Fibroblast of peridontal ligament (primary cell): ENCODE data around the gene TEKT5.
"Not testable (repeated sequence)": the region's sequence is repeated elsewhere in the genome, so short reads cannot be mapped to it uniquely, and the experiment has no call there.

Experiments
- DNase-seq: peaks from one replicate; pipeline ENCODE4 v3.0.0-alpha.2; 2010; ENCODE audit errors: extremely low read depth

TEKT5 gene

GRCh38 chr16:10685709-10686108, 9.0 kb downstream of the TEKT5 start:
- DNase-seq = no peak

GRCh38 chr16:10684511-10685151, 10.1 kb downstream of the TEKT5 start:
- no peak for DNase-seq

- DNase-seq = no peak
Measured at GRCh38 chr16:10683170-10683569, 11.6 kb downstream of the TEKT5 start.

- no peak for DNase-seq
Measured at GRCh38 chr16:10682604-10683003, 12.1 kb downstream of the TEKT5 start.

GRCh38 chr16:10681310-10682308, 13.1 kb downstream of the TEKT5 start:
- no peak for DNase-seq

GRCh38 chr16:10679921-10680320, 14.8 kb downstream of the TEKT5 start:
- DNase-seq = no peak

GRCh38 chr16:10679441-10679840, 15.3 kb downstream of the TEKT5 start:
- DNase-seq = not testable (repeated sequence)

- DNase-seq = no peak
Measured at GRCh38 chr16:10678655-10679054, 16.1 kb downstream of the TEKT5 start.

- DNase-seq = no peak
Measured at GRCh38 chr16:10676284-10676683, 18.4 kb downstream of the TEKT5 start.

- no peak for DNase-seq
Measured at GRCh38 chr16:10675861-10676260, 18.9 kb downstream of the TEKT5 start.

- DNase-seq = no peak
Measured at GRCh38 chr16:10675216-10675615, 19.5 kb downstream of the TEKT5 start.

- DNase-seq = no peak
Measured at GRCh38 chr16:10671729-10672128, 23.0 kb downstream of the TEKT5 start.

GRCh38 chr16:10669791-10670190, 24.9 kb downstream of the TEKT5 start:
- DNase-seq = no peak

- peak; percentile 6 for DNase-seq
Measured at GRCh38 chr16:10668322-10669045, 26.2 kb downstream of the TEKT5 start.

- DNase-seq = no peak
Measured at GRCh38 chr16:10667239-10667638, 27.5 kb downstream of the TEKT5 start.

- no peak for DNase-seq
Measured at GRCh38 chr16:10666291-10666690, 28.4 kb downstream of the TEKT5 start.

- no peak for DNase-seq
Measured at GRCh38 chr16:10665166-10665565, 29.6 kb downstream of the TEKT5 start.

- no peak for DNase-seq
Measured at GRCh38 chr16:10664720-10665126, 30.0 kb downstream of the TEKT5 start.

GRCh38 chr16:10663744-10664143, 31.0 kb downstream of the TEKT5 start:
- DNase-seq = no peak

GRCh38 chr16:10663146-10663545, 31.6 kb downstream of the TEKT5 start:
- no peak for DNase-seq

- DNase-seq = no peak
Measured at GRCh38 chr16:10662212-10662611, 32.5 kb downstream of the TEKT5 start.

- no peak for DNase-seq
Measured at GRCh38 chr16:10661737-10662136, 33.0 kb downstream of the TEKT5 start.
